Measurements from ENCODE around the gene CENPP.

DNA sequence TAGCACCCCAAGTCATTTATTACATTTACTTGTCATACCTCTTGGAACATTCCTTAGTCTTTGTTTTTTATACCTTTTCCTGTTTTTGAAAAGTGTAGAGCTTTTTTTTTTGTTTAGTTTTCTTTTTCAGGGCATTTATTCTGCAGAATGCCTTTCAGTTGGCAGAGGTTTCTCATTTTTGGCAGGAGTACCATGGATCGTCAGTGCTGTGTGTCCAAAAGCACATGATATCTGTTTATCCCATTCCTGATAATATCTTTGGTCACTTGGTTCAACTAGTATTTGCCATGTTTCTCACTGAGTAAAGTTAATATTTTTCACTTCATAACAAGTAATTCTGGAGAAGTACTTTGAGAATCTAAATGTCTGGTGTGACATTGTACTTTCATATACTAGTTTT lies 67.9 kb downstream of the CENPP start:
- TF ChIP-seq CTCF (IDR thresholded peaks at IDR 0.05; ENCODE audit: low read depth, low read length, missing input control) (no peak), ATF3 (IDR thresholded peaks at IDR 0.05) (no peak)
